ENCODE data around the gene LTK.

LTK gene

GRCh38 chr15:41530363-41530956, 16.8 kb upstream of the LTK start:
- DNase-seq (ENCODE audit: low read depth) = no peak

GRCh38 chr15:41523097-41523496, 9.5 kb upstream of the LTK start:
- DNase-seq (ENCODE audit: low read depth) = no peak

GRCh38 chr15:41521614-41522013, 8.0 kb upstream of the LTK start:
- DNase-seq (ENCODE audit: low read depth) = no peak

- DNase-seq (ENCODE audit: low read depth) = no peak
These were observed 7.0 kb upstream of the LTK start for GRCh38 chr15:41520636-41521035.

- DNase-seq (ENCODE audit: low read depth) = no peak
These were observed 4.3 kb upstream of the LTK start for GRCh38 chr15:41517895-41518449.

- DNase-seq (ENCODE audit: low read depth) = no peak
These were observed 604 bp downstream of the LTK start for GRCh38 chr15:41512940-41513505.

GRCh38 chr15:41512512-41512939, 1.1 kb downstream of the LTK start:
- DNase-seq (ENCODE audit: low read depth) = no peak

- DNase-seq (ENCODE audit: low read depth) = no peak
These were observed 1.7 kb downstream of the LTK start for GRCh38 chr15:41511899-41512369.

GRCh38 chr15:41511331-41511898, 2.2 kb downstream of the LTK start:
- no peak for DNase-seq (ENCODE audit: low read depth)

- no peak for DNase-seq (ENCODE audit: low read depth)
These were observed 2.9 kb downstream of the LTK start for GRCh38 chr15:41510728-41511127.

- no peak for DNase-seq (ENCODE audit: low read depth)
These were observed 5.8 kb downstream of the LTK start for GRCh38 chr15:41507820-41508290.

GRCh38 chr15:41506796-41507341, 6.8 kb downstream of the LTK start:
- DNase-seq (ENCODE audit: low read depth) = no peak

GRCh38 chr15:41505776-41506175, 7.9 kb downstream of the LTK start:
- DNase-seq (ENCODE audit: low read depth) = no peak

- no peak for DNase-seq (ENCODE audit: low read depth)
These were observed 8.7 kb downstream of the LTK start for GRCh38 chr15:41504751-41505492.

GRCh38 chr15:41503669-41504010, 10.0 kb downstream of the LTK start:
- no peak for DNase-seq (ENCODE audit: low read depth)

GRCh38 chr15:41502795-41503668, 10.6 kb downstream of the LTK start:
- DNase-seq (ENCODE audit: low read depth) = no peak

GRCh38 chr15:41501931-41502794, 11.5 kb downstream of the LTK start:
- DNase-seq (ENCODE audit: low read depth) = no peak

- DNase-seq (ENCODE audit: low read depth) = no peak
These were observed 12.3 kb downstream of the LTK start for GRCh38 chr15:41501191-41501917.

GRCh38 chr15:41499109-41499851, 14.3 kb downstream of the LTK start:
- no peak for DNase-seq (ENCODE audit: low read depth)
